ENCODE results near the gene PIM1.

The PIM1 gene

DNA sequence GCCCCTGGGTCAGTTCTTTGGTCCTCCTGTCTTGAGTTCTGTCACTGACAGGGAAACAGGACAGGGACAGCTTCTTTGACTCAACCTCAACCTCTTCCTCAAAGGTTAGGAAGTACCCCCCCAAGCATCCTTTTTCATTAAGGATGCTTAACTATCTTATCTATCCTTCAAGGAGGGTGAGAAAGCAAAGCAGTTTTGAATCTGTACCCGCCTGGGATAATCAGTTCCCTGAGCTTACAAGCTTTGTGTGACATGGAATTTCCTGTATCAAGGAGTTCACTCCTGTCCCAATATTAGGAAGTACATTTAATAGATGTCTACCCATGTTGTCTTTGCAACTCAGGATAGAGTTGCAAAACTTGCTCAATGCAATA, 31.1 kb upstream of the PIM1 start:
- DNase-seq: no peak

DNA sequence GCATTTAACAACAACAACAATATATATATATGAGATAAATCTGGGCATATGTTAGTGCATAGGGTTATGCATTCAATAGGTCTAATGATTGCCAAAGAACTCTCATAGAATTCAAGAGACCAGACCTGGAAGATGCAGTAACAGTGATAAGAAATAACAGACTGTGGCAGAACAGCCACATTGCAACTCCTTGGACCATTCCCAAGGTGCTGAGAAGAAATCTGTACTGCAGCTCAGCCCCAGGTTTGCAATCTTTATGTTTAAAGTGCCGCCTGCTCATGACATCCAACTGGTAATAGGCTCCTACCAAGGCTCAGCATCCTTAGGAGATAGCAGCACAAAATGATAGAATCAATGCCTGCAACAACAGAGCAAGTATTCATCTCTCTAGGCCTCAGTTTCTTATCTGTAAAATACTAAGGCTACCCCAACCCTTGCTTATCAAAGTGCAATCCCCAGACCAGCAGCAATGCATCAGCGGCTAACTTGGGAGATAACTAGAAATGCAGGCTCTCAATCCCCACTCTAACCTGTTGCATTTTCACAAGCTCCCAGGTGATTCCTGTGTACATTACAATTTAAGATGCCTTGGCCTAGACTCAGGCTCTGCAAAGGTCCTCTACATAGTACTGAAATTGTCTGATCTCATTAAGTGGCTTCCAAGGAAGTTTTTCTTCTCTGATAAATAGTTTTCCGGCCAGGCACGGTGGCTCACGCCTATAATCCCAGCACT, 30.6 kb upstream of the PIM1 start:
- no peak for DNase-seq

DNA sequence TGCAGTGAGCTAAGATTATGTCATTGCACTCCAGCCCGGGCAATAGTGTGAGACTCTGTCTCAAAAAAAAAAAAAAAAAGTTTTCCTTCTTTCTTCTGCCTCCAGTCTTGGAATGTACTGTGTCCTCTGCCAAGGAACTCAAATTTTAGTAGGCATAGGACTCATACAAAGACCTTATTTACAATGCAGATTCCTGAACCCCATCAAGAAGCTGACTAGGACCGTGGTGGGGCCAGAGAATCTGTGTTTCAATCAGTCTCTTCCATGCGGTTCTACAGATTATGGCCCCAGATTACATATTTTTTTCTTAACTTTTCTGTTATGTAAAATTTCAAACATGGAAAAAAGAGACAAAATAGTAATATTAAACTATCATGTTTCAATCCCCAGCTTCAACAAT, 29.8 kb upstream of the PIM1 start:
- DNase-seq: no peak

DNA sequence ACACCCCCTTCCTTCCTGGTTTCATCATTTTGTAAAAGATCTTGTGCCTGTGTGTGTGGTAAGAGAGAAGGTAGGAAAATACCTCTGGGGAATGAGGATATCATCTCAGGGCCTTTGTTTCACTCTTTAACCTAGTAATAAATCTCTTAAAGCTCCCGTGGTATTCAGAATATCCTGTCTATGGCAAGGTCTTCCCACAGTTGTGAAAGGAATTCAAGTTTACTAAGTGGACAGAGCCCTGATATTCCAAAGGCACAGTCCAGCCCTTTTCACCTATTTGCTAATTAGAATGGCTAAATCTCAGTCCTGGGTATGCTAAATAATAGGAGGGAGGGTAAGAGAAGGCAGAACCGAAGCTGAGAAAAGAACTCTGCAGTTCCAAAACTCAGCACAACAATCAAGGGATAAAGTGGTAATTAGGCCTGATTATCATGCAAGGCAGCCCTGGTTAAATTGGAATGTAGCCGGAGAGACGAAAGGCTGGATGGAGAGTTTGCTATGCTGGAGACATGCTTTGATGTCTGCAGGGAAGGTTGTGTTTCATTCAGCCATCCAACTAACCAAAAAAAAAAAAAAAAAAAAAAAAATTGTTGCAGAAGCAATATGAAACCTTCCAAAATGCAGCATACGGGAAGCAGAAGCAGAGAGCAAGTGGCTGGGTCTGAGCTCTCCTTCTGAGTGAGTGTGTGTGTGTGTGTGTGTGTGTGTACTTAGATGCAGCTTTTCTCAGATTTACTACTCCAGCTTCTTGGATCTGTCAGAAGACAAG, 28.5 kb upstream of the PIM1 start:
- no peak for DNase-seq

DNA sequence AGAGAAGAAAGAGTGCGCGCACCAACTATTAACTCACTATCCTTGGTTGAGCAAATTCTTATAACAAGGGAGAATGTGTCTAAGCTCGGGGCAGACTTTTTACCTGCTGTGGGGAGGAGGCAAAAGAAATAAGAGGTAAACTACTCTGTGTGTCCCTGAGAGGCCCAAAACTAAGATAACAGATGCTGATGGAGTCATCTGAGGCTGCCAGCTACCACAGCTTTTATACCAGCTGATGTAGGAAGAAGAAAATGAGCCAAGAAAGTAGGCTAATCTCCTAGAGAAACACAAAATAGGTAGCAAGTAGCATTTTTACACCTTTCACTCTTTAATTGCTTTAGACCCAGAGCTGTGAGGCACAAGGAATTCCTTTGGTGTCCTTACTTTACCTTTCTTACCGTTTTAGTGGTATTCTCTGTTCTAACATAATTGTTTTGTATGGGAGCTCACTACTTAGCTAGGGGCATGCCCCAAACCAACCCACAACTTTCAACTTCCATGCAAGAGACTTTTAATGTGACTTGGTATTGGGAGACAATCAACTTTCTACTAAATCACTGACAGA, 27.8 kb upstream of the PIM1 start:
- DNase-seq: no peak

DNA sequence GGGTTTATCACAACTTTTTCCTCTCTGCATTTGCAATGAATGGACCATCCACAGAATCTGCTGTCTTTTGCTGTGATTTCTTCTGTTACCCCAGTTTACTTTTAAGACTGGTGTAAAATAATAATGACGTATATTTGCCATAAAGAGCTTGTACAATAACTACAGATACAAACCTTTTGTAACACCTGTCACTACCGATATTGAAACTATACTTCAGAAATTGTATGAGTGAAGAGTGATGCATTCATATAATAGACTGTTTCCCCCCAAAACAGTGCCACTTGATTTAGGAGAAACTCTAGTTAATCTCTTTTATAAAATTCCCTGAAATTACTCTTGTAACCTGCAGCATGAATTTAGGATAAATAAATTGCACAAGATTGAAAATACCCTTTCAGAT, 26.4 kb upstream of the PIM1 start:
- no peak for DNase-seq

DNA sequence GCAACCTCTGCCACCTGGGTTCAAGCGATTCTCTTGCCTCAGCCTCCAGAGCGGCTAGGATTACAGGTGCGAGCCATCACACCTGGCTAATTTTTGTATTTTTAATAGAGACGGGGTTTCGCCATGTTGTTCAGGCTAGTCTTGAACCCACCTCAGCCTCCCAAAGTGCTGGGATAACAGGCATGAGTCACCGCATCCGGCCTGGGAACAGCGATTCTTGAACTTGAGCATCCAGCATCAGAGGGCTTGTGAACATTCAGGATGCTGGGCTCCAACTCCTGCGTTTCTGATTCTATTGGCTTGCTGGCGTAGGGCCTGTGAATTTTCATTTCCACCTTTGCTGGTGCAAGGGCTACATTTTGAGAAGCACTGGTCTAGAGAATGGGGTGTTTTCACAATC, 24.5 kb upstream of the PIM1 start:
- no peak for DNase-seq

DNA sequence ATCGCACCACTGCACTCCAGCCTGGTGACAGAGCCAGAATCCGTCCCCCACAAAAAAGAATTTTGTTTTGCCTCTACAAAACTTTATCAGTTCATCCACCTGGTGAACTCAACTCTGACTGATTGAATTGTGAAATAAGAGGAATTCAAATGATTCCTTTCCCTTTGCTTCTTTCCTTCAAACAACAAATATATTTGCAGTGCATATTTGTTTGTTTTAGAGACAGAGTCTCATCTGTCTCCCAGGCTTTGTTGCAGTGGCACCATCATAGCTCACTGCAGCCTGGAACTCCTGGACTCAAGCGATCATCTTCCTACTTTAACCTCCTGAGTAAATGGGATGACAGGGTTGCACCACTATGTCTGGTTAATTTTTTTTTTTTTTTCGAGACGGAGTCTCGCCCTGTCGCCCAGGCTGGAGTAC, 23.2 kb upstream of the PIM1 start:
- DNase-seq: no peak

DNA sequence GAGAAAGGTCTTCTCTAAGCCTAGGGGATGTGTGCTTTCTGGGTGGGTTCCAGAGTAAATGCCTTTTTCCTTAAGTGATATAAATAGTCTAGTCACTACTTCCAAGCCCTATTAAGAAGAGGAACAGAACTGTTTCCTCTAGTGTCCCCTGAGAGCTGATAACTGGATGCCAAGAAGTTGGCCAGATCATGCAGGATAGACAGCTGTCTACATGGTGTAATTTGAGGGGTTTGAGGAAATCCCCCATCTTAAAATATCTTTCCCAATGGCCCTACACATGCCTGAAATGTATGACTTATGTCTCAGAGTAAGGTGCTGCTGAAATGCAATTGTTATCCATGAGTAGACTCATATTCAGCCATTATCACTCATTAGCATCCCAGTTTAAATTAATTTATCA, 20.2 kb upstream of the PIM1 start:
- no peak for DNase-seq

DNA sequence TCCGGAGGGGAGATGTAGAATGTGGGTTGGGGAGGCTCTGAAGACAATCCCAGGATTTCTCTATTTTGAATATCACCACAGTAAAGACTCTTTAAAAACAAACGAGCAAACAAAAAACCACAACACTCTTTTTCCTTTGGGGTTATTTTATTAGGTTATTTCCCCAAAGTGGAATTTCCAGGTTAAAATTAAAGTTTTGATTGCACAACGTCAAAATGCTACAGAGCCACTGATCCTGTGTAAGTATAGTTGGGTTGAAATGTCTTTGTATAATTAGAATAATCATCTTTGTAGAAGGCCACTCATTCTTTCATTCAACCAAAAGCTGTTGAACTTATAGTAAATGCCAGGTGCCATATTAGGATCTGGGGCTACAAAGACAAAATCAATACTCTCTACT, 19.6 kb upstream of the PIM1 start:
- no peak for DNase-seq

DNA sequence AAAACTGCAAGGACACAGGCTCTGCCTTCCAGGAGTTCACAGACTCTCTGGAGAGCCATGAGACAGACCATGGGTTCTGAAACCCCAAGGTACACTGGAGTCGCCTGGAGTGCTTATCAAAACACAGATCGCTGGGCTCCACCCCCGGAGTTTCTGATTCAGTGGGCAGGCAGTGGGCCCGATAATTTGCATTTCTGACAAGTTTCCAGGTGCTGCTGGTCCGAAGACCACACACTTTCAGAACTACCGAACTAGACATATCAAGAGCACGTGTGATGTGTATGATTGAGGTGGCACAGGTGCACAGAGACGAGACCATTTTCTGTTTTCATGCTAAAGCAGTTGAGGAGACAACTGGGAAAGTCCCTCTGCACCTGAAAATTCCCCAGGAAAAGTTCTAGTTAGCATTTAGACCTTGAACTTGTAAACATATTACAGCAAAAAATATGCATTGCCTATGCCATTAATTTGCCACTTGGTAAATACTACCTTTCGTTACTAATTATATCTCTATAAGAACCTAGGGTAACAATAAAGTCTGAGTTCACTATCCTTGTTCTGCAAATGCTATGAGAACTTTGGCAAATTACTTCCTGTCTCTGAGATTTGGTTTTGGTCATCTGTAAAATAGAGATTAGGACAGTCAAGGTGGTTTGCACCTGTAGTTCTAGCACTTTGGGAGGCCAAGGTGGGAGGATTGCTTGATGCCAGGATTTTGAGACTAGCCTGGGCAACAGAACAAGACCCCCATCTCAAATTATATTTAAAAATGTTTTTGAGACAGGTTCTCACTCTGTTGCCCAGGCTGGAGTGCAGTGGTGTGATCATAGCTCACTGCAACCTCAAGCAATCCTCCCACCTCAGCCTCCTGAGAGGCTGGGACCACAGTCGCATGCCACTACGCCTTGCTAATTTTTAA, 14.3 kb upstream of the PIM1 start:
- peak; percentile 51 for DNase-seq

DNA sequence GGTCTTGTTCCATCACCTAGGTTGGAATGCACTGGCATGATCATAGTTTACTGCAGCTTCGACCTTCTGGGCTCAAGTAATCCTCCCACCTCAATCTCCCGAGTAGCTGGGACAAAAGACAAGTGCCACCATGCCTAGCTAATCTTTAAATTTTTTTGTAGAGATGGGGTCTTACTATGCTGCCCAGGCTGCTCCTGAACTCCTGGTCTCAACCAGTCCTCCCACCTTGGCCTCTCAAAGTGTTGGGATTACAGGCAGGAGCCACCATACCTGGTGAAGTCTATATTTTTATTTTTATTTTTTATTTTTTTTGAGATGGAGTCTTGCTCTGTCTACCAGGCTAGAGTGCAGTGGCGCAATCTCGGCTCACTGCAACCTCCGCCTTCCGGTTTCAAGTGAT, 11.4 kb upstream of the PIM1 start:
- DNase-seq: no peak

DNA sequence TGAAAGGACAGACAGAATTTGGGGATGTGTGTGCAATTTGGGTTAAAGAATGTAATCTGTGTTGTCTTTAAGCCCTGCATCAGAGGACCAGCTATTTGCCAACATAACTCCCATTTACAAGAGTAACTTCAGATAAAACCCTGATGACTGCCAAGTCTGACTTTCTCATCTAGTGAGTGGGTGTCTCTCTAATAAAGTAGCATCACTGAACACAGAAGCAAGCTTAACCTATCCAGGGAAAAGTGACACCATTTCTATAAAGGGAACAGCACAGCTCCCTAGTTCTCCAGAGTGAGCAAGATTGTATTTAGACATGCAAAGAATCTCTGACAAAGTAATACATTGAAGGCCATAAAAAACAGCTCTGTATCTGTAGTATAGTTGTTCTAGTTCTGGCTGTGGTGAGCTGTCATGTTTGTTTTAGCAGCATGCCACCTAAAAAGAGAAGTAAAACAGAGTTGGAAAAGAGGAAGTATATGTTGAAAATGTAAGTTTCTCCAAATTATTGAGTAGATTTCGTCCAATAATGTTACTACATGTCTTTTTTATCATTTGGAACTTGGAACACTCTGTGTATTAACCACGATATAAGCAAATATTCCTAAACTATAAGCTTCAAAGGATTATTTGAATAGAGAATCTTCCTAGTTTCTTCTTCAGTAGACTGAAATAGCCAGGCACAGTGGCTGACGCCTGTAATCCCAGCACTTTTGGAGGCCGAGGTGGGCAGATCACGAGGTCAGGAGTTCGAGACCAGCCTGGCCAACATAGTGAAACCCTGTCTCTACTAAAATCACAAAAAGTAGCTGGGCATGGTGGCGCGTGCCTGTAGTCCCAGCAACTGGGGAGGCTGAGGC, 8.8 kb upstream of the PIM1 start:
- no peak for DNase-seq

DNA sequence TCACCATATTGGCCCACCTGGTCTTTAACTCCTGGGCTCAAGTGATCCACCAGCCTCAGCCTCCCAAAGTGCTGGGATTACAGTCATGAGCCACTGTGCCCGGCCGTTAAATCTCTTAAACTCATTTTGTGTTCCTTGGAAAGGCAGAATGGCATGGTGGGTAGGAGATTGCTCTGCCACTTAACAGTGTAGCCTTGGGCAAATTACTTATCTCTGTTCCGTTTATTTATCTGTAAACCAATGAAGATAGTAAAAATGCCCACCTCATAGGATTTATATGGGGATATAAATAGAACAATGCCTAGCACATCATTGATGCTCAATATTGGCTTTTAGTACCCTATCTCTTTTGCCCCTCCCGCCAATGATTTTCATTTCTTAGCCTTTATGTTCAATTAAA, 7.2 kb upstream of the PIM1 start:
- DNase-seq: no peak

DNA sequence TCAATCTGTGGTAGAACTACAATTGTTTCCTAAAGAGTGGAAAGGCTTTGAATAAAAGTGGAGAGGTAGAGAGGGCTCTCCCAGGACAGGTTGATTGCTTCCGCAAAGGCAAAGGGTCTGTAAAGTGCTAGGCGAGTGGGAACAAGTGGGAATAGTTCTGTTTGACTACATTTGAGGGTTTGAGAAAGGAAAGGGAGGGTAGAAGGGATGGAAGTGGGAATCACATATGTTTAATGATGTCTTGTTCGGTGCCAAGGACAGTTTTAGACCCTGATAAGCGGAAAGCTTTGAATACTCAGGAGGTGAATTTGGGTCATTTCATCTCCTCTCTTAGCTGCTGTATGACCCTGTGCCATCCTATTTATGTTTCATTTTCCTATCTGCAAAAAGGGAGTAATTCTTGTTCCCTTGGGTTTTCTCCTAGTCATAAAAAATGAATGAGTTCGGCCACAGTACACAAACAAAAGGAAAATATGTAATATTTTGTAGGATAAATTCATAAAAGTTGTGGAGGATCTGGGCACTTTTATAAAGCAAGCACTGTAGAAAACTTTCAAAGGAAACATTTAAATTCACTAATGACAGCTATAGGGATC, 1.7 kb upstream of the PIM1 start:
- DNase-seq: no peak

DNA sequence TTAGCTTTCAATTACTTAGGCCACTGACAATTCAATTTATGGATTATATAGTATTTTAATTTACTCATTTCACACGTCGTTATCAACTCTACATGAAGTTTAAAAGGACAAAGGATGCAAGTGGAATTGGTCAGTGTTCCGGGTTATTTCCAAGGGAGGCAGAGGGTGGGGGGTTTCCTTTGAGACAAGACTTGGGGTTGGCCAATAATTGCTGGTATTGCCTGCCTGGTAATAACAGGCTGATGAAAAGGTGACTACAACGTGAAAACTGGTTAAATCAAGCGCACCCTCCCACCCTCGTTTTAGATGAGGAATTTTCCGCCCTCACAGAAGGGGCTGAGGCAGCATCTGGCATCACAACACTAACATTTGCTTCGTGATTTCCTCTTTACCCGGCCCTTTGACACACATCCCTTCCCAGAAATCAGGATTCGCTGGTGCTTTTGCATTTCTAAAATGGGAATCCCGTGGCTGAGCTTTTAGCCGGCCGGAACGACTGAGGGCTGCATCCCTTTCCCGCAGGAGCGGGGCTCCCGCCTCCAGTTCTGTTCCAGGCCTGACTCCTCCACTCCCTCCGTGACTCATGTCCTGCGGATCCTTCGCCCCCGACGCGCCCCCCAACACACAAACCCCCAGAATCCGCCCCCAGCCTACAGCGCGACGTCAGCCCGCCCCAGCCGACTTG, 999 bp upstream of the PIM1 start:
- DNase-seq: peak; percentile 54

DNA sequence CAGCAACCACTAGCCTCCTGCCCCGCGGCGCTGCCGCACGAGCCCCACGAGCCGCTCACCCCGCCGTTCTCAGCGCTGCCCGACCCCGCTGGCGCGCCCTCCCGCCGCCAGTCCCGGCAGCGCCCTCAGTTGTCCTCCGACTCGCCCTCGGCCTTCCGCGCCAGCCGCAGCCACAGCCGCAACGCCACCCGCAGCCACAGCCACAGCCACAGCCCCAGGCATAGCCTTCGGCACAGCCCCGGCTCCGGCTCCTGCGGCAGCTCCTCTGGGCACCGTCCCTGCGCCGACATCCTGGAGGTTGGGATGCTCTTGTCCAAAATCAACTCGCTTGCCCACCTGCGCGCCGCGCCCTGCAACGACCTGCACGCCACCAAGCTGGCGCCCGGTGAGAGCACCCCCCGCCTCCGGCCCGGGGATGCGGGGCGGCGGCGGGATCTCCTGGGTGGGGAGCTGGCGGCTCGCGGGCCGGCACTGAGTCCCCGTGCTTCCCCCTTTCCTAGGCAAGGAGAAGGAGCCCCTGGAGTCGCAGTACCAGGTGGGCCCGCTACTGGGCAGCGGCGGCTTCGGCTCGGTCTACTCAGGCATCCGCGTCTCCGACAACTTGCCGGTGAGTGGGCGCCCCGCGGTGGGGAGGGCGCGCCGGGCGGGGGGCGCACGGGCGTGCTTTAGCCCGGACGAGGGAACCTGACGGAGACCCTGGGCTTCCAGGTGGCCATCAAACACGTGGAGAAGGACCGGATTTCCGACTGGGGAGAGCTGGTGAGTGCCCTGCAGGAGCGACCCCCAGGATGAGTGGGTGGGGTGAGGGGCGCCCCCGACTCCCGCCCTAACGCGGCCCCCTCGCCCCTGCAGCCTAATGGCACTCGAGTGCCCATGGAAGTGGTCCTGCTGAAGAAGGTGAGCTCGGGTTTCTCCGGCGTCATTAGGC, 585 bp downstream of the PIM1 start:
- DNase-seq: peak; percentile 53

DNA sequence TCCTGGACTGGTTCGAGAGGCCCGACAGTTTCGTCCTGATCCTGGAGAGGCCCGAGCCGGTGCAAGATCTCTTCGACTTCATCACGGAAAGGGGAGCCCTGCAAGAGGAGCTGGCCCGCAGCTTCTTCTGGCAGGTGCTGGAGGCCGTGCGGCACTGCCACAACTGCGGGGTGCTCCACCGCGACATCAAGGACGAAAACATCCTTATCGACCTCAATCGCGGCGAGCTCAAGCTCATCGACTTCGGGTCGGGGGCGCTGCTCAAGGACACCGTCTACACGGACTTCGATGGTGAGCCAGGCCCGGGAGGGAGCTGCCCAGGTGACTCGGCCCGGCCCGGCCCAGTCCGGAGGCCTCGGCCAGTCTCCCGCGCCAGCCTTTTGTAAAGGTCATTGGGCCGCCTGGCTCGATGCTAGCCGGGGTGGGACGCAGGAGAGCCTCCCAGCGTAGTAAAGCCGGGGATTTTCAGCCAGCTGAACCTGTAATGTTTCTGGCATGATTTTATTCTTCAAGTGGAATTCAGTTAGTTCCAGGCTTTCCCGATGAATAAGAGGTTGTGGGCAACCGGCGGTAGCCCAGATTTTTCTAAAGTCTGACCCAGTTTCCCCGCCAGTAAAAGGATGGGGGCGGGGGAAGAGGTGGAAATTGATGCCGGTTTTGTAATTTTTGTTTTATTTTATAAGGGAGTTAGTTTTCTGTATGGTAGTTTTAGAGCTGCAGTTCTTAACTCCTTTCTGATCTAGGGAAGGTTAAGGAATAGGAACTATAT, 1.4 kb downstream of the PIM1 start:
- DNase-seq: peak; percentile 41

All from activated naive CD4-positive, alpha-beta T cell treated with anti-CD3 and anti-CD28 coated beads, Interleukin-2, amount 50 U/mL, for 16 hours (primary cell).